Measurements from ENCODE around the gene PIGU.

Gene PIGU

GRCh38 chr20:34578521-34578920 lies 98.4 kb downstream of the PIGU start:
- TF ChIP-seq ZFX (IDR thresholded peaks at IDR 0.05; ENCODE audit: borderline replicate concordance), result no peak
- TF ChIP-seq, protein P1, sequence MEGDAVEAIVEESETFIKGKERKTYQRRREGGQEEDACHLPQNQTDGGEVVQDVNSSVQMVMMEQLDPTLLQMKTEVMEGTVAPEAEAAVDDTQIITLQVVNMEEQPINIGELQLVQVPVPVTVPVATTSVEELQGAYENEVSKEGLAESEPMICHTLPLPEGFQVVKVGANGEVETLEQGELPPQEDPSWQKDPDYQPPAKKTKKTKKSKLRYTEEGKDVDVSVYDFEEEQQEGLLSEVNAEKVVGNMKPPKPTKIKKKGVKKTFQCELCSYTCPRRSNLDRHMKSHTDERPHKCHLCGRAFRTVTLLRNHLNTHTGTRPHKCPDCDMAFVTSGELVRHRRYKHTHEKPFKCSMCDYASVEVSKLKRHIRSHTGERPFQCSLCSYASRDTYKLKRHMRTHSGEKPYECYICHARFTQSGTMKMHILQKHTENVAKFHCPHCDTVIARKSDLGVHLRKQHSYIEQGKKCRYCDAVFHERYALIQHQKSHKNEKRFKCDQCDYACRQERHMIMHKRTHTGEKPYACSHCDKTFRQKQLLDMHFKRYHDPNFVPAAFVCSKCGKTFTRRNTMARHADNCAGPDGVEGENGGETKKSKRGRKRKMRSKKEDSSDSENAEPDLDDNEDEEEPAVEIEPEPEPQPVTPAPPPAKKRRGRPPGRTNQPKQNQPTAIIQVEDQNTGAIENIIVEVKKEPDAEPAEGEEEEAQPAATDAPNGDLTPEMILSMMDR (IDR thresholded peaks at IDR 0.05), result no peak

GRCh38 chr20:34578025-34578424 lies 98.9 kb downstream of the PIGU start:
- no peak overlapping the region for H3K27ac ChIP-seq
- TF ChIP-seq, protein P1 (IDR thresholded peaks at IDR 0.05), result no peak
- TF ChIP-seq ZFX (IDR thresholded peaks at IDR 0.05; ENCODE audit: borderline replicate concordance), result no peak

More at GRCh38 chr20:34578521-34578920, 98.4 kb downstream of the PIGU start:
- H3K27ac ChIP-seq, result no peak overlapping the region

GRCh38 chr20:34577061-34577460 lies 99.8 kb downstream of the PIGU start:
- no peak overlapping the region for H3K27ac ChIP-seq
- no peak for TF ChIP-seq ZFX (IDR thresholded peaks at IDR 0.05; ENCODE audit: borderline replicate concordance)
- TF ChIP-seq, protein P1 (IDR thresholded peaks at IDR 0.05), result no peak

DNA sequence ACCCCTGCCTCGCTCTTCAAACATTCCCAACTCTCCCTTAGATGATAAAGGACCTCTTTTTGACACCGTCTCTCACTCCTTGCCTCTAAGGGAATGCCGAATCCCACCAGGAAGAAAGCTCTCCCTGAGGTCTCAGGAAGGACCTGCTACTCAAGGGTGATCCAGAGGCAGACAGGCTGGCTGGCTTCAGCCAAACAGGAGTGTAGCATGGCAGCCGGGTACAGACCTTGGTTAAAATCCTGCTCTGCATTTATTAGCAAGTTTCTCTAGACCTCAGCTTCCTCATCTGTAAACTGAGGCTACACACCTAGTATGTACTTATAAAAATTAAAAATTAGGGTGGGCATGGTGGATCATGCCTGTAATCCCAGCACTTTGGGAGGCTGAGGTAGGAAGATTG lies 101.1 kb downstream of the PIGU start:
- TF ChIP-seq ZFX (IDR thresholded peaks at IDR 0.05; ENCODE audit: borderline replicate concordance), result no peak
- TF ChIP-seq, protein P1 (IDR thresholded peaks at IDR 0.05), result no peak

DNA sequence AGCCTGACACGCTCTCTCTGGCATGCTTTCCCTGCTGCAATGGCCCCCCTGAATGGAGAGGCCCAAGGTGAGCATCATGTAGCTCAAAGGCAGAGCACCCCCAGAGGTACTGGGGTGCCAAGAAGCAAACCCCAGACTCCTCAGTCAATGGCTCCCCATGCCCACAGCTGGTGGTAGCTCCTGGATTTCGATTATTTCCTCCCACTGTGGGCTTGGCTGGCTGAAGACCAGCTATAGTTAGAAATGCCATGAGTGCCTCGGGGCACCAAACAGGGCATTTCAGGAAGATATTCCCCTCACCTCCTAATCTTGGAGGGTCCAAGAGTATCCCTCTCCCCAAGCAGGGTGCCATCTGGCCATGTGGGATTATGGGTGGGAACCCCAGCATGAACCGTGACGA lies 101.6 kb downstream of the PIGU start:
- TF ChIP-seq ZFX (IDR thresholded peaks at IDR 0.05; ENCODE audit: borderline replicate concordance), result no peak
- TF ChIP-seq, protein P1 (IDR thresholded peaks at IDR 0.05), result no peak
- no peak overlapping the region for H3K27ac ChIP-seq

More for the DNA sequence above, 101.1 kb downstream of the PIGU start:
- H3K27ac ChIP-seq, result no peak overlapping the region

- no peak overlapping the region for H3K27ac ChIP-seq
- TF ChIP-seq ZFX (IDR thresholded peaks at IDR 0.05; ENCODE audit: borderline replicate concordance), result no peak
- TF ChIP-seq, protein P1 (IDR thresholded peaks at IDR 0.05), result no peak
Observed at GRCh38 chr20:34574861-34575260, 102.0 kb downstream of the PIGU start.

DNA sequence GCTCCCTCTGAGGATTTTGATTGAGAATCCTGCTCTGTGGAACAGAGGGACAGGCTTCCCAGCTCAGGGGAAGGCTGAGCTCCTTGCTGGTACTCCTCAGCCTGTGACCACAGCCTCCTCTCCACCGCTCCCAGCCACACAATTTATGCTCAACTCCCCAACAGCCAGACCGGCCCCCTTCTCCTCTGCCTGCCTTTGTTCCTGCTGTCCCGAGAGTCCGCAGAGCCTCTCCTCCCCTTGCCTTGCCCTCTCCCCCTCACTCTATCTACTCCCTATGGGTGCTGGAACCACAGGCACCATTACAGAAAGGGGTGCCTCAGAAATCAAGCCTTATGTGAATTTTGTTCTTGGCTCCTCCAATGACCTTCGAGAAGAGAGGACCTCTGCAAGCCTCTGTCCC lies 102.5 kb downstream of the PIGU start:
- H3K27ac ChIP-seq, result no peak overlapping the region

More for the DNA sequence above, 102.5 kb downstream of the PIGU start:
- TF ChIP-seq, protein P1 (IDR thresholded peaks at IDR 0.05), result no peak
- TF ChIP-seq ZFX (IDR thresholded peaks at IDR 0.05; ENCODE audit: borderline replicate concordance), result no peak
